Superior temporal gyrus (tissue), 1 donor: ENCODE measurements around the gene IRF2BP2.

Experiments used
- DNase-seq: peaks from one replicate; pipeline ENCODE4 v3.0.0-alpha.2; 2016; ENCODE audit errors: extremely low spot score

IRF2BP2 gene

DNA sequence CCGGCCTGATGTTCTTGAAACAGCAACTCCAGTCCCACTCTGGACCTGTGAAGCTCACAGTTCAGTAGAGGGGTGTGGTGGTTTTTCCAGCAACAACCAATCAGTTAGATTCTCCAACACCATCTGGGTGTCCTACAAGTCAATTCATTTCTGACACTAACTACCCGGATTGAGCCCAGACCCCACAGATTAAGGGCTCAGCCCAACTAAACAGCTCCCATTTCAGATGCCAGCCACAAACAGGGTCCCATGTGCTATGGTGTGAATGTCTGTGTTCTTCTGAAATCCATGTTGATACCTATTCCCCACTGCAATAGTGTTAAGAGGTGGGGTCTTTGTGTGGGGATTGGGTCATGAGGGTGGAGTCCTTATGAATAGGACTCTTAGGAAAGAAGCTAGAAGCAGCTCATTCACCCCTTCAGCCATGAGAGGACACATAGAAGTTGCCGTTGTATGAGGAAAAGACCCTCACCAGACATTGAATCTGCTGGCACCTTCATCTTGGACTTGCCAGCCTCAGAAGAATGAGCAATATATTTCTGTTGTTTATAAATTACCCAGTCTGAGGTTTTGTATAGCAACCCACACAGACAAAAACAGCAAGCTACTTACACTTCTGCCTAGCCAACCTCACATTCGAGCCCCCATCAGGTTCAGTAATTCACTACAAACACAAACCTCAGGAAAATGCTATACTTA, 53.6 kb downstream of the IRF2BP2 start:
- DNase-seq = no peak

DNA sequence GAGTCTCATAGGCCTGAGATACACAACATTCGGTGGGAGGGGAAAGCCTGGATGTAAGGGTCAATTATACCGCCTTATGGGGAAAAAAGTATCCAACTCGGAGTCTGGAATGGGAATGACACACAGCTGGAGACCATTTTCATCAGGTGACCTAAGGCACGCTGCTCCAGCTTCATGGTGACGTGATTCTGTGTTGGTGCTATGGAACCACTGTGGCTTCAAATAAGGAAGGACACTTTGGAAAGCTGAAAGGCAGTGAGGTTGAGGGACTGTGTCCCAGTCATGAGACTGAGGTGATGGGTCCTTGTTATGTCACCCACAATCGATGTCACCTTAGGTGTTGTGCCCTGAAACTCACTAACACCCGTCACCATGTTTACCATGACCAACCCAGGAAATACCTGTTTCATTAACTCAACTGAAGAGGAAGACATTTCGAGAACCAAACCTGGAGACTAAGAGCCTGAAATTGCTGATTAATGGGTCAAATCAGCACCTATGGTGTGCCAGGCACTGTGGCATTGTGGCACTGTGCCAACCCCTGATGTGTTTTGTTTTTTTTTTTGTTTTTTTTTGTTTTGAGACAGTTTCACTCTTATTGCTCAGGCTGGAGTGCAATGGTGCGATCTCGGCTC, 54.5 kb downstream of the IRF2BP2 start:
- DNase-seq = no peak

DNA sequence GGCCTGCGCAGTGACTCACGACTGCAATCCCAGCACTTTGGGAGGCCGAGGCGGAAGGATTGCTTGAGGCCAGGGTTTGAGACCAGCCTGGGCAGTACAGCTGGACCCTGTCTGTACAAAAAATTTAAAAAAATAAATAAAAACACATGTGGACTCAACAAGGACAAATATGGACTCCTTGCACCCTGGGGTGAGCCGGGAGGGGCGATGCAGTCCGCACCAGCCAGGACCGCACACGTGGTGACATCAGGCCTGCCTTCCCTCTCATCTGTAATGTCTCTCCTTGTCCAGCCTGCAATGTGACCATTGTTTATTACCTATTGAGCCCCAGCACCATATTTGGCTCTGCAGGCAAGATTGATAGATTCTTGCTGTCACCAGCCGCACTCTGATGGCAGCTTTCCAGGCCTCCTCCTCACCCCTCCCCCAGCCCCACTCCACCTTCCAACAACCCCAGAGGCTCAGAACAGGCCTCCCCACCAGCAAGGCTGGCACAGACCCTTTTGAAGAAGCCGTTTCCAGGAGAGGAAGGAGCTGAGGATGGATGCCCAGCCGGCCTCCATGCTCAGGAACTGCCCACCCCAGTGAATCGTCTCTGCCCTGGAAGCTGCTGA, 55.2 kb downstream of the IRF2BP2 start:
- DNase-seq = no peak
